ENCODE measurements around the gene NPAT.
"Not testable (repeated sequence)": the region's sequence is repeated elsewhere in the genome, so short reads cannot be mapped to it uniquely, and the experiment has no call there.

The NPAT gene

DNA sequence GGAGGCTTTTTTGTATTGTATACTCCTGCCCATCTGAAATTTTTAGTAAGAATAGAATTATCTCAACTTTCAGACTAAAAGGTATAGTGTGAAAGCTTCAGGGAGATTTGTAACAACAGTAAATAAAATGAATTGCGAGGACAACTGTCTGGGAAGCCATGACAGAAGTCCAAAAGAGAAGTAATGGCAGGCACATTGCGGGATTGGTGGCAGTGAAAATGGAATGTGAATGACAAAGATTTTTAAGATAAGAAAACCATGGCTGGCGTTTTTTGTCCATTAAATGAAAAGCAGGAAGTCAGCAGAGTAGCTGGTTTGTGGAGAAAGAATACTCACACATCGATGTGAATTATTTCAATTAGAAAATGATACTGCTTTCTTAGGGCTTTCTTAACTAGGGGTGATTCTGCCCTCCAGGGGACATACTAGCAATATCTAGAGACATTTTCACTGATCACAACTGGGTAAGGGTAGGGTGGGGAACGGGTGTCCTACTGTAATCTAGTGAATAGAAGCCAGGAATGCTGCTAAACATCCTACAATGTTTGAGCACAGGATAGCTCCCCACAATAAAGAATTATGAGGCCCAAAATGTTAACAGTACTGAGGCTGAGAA is 1.6 kb downstream of the NPAT start:
- DNase-seq (ENCODE audit: low read depth in 1 of 2, low spot score in 1 of 2): no peak

DNA sequence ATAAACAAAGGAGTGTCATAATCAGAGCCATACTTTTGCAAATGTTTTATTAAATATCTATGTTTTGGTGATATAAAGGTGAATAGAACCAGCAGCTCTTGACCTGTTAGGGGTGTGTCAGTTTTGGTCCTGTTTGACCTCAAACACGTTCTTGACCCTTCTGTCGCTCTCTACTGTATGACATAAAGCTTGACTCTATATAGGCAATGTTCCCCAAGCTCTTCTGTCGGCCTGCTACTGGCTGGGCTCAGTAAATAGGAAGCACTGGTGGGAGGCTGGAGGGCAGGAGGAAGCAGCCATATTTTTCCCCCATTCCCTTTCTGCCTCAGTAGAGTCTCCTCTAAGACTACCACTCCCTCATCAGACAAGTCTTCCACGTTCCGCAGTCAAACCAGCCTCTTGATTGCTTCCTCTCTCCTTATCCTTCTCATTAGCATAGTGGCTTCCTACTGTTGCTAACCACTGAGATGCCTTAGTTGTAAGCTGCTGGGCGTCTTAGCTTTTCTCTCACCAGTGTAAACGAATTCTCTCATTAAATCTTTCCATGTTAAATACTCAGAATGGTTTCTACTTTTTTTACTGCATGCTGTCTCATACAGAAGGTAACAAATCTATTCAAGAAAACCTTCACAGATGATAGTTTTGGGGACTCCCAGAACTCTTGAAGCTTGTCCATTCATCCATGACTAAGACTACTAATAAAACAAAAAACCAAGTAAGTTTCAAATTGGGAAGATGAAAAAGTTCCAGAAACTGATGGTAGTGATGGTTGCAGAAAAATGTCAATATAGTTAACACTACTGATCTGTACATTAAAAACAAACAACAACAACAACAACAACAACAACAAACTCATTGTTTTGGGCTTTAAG is 3.3 kb downstream of the NPAT start:
- DNase-seq (ENCODE audit: low read depth in 1 of 2, low spot score in 1 of 2): no peak

DNA sequence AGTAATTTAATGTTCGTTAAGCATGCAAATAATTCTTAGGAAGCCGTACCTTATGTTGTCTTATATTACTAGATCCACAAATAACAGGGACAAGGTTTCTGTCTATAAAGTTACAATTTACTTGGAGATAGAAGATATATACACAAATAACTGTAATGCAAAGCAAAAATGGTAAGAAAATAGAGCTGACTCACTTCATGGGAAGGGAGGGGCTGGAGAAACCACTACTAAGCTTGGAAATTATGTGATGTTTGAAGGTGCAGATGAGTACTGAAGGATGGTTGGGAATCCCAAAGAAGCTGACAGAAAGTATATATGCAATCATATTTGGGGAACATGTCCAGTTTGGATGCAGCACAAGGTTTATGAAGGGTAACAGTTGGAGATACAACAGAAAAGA is 4.0 kb downstream of the NPAT start:
- no peak for DNase-seq (ENCODE audit: low read depth in 1 of 2, low spot score in 1 of 2)

DNA sequence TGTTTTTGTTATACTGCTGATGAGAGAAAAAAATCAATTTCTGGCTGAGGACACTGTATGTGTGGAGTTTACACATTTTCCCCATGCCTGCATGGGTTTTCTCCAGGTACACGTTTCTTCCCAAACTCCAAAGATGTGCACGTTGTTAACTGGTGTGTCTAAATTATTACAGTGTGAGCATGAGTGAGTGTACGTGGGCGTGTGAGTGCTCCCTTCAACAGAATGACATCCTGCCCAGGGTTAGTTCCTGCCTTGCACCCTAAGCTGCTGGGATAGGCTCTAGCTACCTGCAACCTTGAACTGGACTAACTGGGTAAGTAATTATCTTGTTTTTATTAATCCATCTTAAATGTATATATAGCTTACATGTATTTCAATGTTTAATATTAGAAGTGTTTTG is 5.5 kb downstream of the NPAT start:
- DNase-seq (ENCODE audit: low read depth in 1 of 2, low spot score in 1 of 2): no peak

DNA sequence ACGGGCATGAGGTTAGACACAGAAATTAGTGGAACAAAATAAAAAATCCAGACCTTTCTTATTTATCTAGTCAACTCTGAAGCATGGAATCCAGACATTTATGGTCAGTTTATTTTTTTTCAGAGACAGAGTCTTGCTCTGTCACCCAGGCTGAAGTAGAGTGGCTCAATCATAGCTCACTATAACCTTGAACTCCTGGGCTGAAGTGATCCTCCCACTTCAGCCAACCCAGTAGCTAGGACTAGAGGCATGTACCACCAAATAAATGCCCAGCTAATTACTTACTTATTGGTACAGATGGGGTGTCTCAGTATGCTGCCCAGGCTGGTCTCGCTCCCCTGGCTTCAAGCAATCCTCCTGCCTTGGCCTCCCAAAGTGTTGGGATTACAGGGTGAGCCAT is 8.7 kb downstream of the NPAT start:
- DNase-seq (ENCODE audit: low read depth in 1 of 2, low spot score in 1 of 2): no peak

DNA sequence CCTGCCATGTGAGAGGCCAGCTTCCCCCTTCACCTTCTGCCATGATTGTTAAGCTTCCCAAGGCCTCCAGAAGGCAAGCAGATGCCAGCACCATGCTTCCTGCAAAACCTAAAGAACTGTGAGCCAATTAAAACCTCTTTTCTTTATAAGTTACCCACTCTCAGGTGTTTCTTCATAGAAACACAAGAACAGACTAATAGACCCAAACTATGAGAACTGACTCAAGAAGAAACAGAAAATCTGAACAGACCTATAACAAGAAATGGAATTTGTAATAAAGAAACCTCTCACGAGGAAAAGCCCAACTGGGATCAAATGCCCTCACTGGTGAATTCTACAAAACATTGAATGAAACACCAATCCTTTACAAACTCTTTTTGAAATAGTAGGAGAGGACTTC is 12.0 kb downstream of the NPAT start:
- DNase-seq (ENCODE audit: low read depth in 1 of 2, low spot score in 1 of 2): no peak

DNA sequence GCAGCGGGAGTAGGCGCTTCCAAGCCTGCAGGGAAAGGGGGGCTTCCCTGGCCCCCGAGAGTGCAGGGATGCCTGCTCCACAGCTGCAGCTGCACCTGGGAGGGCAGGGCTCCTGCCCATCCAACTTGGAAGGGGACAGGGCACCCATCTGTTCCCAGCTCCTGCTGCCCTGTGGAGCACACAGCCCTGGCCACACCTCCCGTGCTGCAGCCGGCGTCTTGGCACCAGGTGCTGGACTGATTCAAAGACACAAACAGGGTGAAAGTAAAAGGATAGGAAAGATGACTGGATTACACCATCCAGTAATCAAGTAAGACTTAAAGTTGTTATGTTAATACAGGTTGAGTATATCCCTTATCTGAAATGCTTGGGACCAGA is 14.8 kb downstream of the NPAT start:
- no peak for DNase-seq (ENCODE audit: low read depth in 1 of 2, low spot score in 1 of 2)

DNA sequence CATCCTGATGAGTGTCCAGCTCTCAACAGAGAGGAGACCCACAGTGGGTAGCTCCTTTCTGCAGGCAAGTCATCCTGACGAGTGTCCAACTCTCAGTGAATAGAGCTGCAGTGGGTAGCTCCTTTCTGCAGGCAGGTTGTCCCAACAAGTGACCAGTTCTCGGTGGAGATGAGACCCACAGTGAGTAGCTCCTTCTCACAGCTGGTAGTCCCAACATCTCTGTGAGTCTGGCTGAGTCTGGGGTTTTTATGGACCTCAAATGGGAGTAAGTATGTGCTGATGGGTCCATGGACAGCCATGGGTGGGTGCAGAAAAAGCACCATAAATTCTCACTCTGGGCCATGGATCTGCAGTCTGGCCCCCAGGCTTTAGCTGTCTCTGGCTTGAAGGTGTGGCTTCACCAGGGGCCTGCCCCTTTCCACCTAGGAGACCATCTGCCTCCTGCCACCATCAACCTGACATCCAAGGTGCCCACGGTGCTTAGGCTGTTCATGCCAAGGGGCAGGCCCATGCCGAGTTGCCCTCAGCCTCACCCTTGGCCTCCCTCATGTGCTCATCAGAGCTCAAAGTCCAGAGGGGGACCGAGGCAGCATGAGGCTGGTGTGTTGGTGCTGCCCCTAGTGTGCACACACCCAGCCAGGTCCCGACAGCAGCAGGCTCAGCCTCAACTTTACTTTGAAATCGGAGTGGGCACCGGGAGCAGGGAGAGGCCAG is 15.3 kb downstream of the NPAT start:
- DNase-seq (ENCODE audit: low read depth in 1 of 2, low spot score in 1 of 2): no peak

DNA sequence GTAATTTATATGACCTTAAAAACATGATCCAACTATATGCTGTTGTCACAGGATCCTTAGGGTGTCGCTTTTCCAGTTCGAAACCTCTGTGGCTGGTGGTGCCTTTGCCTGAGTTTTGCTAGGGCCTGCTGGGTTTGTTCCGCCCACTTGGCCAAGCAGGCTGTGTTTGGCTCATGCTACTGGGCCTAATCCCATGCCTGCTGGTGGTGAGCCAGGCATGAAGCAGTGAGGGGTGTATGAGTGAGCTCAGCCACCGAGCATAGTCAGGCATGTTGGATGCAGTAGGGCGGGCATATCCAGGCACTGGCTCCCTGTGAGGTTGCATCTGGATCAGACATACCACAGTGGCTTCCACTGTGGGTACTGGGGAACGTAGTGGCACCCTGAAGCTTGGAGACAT is 16.3 kb downstream of the NPAT start:
- DNase-seq (ENCODE audit: low read depth in 1 of 2, low spot score in 1 of 2): no peak

DNA sequence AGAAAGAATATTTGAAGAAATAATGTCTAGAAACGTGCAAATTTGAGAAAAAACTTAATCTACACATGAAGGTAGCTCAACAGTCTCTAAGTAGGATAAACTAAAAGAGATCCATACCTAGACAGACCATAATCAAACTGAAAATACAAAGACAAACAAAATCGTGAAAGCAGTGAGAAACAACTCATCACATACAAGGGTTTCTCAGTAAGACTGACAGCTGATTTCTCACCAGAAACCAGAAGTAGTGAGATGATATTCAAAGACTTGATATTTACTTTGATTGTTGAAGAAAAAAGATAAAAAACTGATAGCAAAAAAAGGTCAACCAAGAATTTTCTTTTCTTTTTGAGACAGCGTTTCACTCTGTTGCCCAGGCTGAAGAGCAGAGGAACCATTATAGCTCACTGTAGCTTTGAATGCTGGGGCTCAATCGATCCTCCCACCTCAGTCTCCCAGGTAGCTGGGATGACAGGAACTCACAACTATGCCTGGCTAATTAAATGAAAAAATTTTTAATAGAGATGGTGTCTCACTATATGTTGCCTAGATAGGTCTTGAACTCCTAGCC is 17.4 kb downstream of the NPAT start:
- no peak for DNase-seq (ENCODE audit: low read depth in 1 of 2, low spot score in 1 of 2)

DNA sequence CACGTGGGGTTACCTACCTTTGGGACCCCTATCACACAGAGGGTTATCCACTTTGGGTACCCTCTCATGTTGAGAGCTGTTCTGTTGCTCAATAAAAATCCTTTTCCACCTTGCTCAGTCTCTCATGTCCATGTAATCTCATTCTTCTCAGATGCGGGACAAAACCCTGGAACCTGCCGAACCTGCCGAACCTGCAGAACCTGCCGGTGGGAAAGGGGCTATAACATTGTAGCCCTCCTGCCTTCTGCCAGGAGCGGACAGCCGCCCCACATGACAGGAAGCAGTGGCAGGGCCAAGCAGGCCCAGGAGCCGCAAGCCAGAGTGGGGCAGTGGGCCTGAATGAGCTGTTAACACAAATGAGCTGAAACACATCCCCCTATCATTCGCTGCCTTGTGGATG is 18.1 kb downstream of the NPAT start:
- DNase-seq (ENCODE audit: low read depth in 1 of 2, low spot score in 1 of 2): no peak

DNA sequence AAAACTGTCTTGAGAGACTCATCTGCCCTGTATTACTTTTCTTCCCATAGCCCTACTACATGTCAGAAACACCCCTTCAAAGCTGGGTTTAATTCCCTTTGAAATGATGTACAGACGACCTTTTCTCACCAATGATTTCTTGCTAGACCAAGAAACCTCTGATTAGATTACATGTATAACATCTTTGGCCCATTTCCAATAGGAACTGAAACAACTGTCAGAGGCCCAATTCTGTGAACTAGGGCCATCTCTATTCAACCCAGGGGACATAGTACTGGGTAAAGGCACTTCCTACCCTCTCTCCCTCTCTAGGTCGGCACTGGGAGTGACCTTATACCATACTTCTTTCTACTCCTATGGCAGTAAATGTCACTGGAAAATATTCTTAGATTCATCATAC is 19.4 kb downstream of the NPAT start:
- DNase-seq (ENCODE audit: low read depth in 1 of 2, low spot score in 1 of 2): no peak

DNA sequence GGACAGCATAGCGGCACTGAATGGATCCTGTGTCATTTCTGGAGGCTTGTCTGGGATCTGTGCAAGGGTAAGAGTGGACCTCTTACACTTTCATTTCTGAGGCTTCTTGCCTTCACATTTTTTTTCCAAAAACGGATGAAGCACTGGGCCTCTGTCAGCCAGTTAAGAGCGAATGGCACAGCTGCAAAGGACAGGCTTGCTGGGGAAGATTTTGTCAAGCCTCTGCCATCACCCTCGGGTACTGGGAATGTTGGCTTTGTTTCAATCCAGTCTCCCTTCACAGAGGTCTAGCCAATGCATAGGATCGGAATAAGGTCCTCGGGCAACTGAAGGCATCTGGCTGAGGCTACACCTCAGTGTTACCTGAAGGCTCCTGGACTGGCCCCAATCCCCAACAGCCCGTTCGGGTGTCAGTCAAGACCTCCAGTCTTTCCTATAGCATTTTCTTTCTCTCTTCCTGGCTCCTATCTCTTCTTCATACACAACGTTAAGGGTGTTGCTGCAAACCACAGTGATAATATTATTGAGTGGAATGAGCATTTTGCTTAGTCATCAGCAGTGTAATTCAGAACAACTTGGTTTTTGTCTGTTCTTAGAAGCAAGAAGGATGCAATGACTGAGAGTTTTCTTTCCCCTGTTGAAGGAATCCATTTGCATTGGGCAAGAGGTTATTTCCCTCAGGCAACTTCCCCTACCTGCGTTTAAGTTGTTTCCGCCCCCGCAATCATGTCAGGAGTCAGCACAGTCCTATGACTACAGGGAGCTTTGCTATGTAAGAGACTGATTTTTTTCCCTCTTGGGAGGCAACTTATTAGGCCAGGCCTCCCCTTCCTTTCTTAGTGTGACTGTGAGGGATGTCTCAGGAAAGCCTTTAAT is 22.8 kb downstream of the NPAT start:
- DNase-seq (ENCODE audit: low read depth in 1 of 2, low spot score in 1 of 2): peak; percentile 48 to 77

DNA sequence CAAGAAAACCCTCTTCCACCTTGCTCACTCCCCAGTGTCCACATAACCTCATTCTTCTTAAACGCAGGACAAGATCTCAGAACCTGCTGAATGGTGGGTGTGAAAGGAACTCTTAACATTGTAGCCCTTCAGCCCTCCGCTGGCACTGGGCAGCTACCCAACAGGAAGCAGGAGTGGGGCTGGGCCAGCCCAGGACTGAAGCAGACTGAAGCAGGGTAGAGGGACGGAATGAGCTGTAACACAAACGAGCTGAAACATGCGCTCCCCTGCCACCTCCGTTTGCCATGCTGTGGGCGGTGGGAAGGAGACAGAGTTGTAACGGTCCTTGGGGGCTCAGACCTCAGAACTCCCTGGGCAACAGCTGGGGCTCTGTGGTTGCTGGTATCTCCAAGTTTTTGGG is 23.6 kb downstream of the NPAT start:
- no peak for DNase-seq (ENCODE audit: low read depth in 1 of 2, low spot score in 1 of 2)

DNA sequence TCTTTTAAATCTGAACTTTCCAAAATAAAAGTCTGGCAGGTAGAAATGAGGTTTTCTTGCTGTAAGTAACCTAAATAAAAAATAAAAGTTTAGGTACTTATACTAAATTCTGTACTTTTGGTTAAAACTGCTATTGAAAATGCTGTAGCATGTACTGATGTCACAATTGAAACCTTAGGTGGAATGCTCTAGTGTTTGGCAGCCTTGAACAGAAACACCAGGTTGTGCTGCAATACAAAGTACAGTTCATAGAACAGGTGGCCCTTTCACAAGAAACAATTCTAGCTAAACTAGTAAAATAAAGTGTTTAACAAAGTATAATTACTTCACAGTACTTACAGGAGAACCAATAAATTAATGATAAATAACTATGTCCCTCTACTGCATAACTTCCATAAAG is 25.1 kb downstream of the NPAT start:
- DNase-seq (ENCODE audit: low read depth in 1 of 2, low spot score in 1 of 2): no peak

DNA sequence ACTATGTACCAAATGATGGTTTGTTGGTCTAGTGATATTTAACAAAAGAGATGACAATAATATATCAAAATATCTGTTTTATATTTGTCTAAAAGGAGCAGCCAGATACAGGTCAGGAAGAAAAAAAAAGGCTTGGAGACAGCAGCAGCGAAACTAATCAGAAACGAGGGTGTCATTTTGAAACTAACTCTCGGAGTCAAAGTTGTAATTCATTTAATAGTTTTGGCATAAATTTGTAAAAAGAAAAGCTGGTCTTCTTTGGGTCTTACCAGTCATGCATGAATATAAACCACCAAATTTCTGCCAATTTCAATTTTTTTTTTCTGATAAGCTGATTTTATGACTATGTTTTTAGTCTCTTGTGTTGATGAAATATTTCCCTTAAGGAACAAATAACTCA is 25.5 kb downstream of the NPAT start:
- no peak for DNase-seq (ENCODE audit: low read depth in 1 of 2, low spot score in 1 of 2)

DNA sequence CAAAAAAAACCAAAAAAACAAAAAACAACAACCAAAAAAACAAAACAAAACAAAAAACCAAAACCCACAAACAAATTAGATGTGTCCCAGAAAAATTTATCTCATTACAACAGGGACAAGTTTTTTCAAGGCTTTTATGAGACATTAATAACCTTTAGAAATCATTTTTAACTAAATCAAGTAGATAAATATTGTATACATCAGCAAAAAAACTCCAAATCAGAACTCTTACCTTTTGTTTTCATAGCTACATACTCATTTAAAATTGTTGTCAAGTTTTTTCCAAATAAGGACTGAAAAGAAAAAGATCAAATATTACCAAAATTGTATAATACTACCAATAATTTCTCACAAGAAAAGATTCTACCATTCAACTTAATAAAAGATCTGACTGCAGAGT is 28.7 kb downstream of the NPAT start:
- no peak for DNase-seq (ENCODE audit: low read depth in 1 of 2, low spot score in 1 of 2)

DNA sequence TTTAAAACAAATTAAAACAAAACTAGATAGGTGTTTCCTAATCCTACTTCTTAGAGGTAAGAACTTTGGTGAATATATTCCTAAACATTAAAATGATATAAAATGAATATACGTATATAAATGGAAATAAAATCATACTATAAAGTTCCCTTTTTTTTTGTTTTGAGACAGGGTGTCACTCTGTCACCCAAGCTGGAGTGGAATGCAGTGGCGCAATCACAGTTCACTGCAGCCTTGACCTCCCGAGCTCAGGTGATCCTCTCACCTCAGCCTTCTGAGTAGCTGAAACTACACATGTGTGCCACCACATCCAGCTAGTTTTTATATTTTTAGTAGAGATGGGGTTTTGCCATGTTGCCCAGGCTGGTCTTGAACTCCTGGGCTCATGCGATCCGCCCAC is 44.9 kb downstream of the NPAT start:
- no peak for DNase-seq (ENCODE audit: low read depth in 1 of 2, low spot score in 1 of 2)

DNA sequence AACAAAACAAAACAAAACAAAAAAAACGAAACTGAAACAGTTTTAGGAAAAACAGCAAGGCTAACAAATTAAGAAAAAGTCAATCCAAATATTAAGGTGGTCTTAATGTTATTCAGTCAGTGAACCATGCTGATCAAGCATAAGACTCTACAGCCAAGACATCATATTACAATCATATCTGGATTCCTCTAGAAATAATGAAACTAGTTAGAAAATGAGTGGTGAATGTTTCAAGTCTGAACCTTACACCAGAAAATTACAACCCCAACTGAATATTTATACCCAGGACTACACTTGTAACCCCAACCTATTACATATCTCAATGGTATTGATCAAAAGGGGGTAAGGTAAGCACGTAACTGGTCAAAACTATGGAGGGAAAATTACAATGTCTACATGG is 52.3 kb downstream of the NPAT start:
- DNase-seq (ENCODE audit: low read depth in 1 of 2, low spot score in 1 of 2): no peak

DNA sequence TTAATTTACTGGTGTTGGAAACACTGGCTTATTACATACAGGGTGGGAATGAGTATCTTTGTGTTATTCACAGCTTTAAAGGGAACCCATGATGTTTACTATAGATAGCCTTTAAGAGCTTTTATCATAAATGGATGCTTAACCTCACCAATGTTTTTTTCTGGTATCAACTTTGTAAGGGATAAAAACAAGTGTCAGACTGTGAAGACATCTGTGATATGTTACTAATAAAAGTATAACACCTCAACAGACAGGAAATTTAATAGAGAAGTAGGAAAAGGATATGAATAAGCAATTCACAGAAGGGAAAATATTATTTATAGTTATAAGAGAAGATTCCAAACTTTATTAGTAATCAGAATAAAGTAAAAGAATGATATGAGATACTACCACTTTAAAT is 54.8 kb downstream of the NPAT start:
- no peak for DNase-seq (ENCODE audit: low read depth in 1 of 2, low spot score in 1 of 2)

DNA sequence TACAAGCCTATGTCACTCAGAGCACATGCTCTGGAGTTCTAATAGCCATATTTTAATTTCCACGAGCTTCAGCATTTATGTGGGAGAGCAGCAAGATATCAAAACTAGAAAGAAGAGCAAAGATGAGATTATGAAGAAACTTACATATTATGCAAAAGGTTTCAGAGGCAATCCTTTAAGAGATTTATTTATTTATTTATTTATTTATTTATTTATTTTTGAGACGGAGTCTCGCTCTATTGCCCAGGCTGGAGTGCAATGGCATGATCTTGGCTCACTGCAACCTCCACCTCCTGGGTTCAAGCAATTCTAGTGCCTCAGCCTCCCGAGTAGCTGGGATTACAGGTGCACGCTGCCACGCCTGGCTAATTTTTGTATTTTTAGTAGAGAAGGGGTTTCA is 59.6 kb downstream of the NPAT start:
- not testable (repeated sequence) for DNase-seq (ENCODE audit: low read depth in 1 of 2, low spot score in 1 of 2)

All from activated CD4-positive, alpha-beta T cell treated with anti-CD3 and anti-CD28 coated beads, Interleukin-2, amount 50 U/mL, for 24 hours (primary cell).